CD1c-positive myeloid dendritic cell (primary cell): Measurements from ENCODE around the gene GAGE13.
"Not testable (repeated sequence)": the region's sequence is repeated elsewhere in the genome, so short reads cannot be mapped to it uniquely, and the experiment has no call there.

Source experiments
- DNase-seq: peaks from one replicate; pipeline ENCODE4 v3.0.0-alpha.2; 2016; ENCODE audit errors: extremely low spot score

Gene GAGE13

GRCh38 chrX:49331282-49331681 is at the start of gene GAGE13:
TSS of gene GAGE13 (plus strand) at chrX:49331582. CDS start at chrX:49332738, 1,156 bp downstream.
- DNase-seq, result not testable (repeated sequence)

- DNase-seq, result no peak
Measured at GRCh38 chrX:49282647-49283011, 48.8 kb upstream of the GAGE13 start.

- no peak for DNase-seq
Measured at GRCh38 chrX:49284212-49284611, 47.2 kb upstream of the GAGE13 start.

GRCh38 chrX:49286136-49286535 is 45.2 kb upstream of the GAGE13 start:
- DNase-seq, result no peak

- no peak for DNase-seq
Measured at GRCh38 chrX:49286581-49286980, 44.8 kb upstream of the GAGE13 start.

GRCh38 chrX:49287665-49288064 is 43.7 kb upstream of the GAGE13 start:
- no peak for DNase-seq

GRCh38 chrX:49290215-49290614 is 41.2 kb upstream of the GAGE13 start:
- no peak for DNase-seq

- DNase-seq, result peak; percentile 50
Measured at GRCh38 chrX:49291615-49292337, 39.6 kb upstream of the GAGE13 start.

GRCh38 chrX:49292400-49293362 is 38.7 kb upstream of the GAGE13 start:
- no peak for DNase-seq

GRCh38 chrX:49299293-49299692 is 32.1 kb upstream of the GAGE13 start:
- not testable (repeated sequence) for DNase-seq

- DNase-seq, result no peak
Measured at GRCh38 chrX:49300703-49301102, 30.7 kb upstream of the GAGE13 start.

GRCh38 chrX:49303346-49303745 is 28.0 kb upstream of the GAGE13 start, which contains the start of gene GAGE10:
TSS of gene GAGE10 (plus strand) at chrX:49303646. CDS start at chrX:49304860, 1,214 bp downstream.
- no peak for DNase-seq

GRCh38 chrX:49307775-49308174 is 23.6 kb upstream of the GAGE13 start:
- DNase-seq, result not testable (repeated sequence)

GRCh38 chrX:49308604-49309269 is 22.6 kb upstream of the GAGE13 start:
- peak; percentile 52 for DNase-seq

- DNase-seq, result no peak
Measured at GRCh38 chrX:49309401-49309981, 21.9 kb upstream of the GAGE13 start.

- DNase-seq, result no peak
Measured at GRCh38 chrX:49310371-49310770, 21.0 kb upstream of the GAGE13 start.

GRCh38 chrX:49312176-49312575 is 19.2 kb upstream of the GAGE13 start:
- no peak for DNase-seq

GRCh38 chrX:49316085-49316484 is 15.3 kb upstream of the GAGE13 start:
- DNase-seq, result no peak

GRCh38 chrX:49321737-49322136 is 9.6 kb upstream of the GAGE13 start, which contains the start of gene GAGE12J:
TSS of gene GAGE12J (plus strand) at chrX:49322037. CDS start at chrX:49323194, 1,157 bp downstream.
- not testable (repeated sequence) for DNase-seq

- DNase-seq, result not testable (repeated sequence)
Measured at GRCh38 chrX:49322266-49322665, 9.1 kb upstream of the GAGE13 start.

GRCh38 chrX:49323735-49324134 is 7.6 kb upstream of the GAGE13 start:
- DNase-seq, result not testable (repeated sequence)

- DNase-seq, result not testable (repeated sequence)
Measured at GRCh38 chrX:49330421-49330820, 961 bp upstream of the GAGE13 start.
